CD14-positive monocyte (primary cell): ENCODE results near the gene IMPA2. TPM values are rescaled to one million over a fixed set of nuclear protein-coding genes. Genes with fewer than 3 reads are reported as not detected.

Experiments
- DNase-seq, 3 donors: peaks; one replicate each; pipeline ENCODE4 v3.0.0-alpha.2; 2011 to 2022
- H2AFZ ChIP-seq: 2 replicates; pipeline ENCODE4 v1.6.0; 2012; ENCODE audit warnings: mild to moderate bottlenecking, low read depth, low read length, inconsistent platforms; ENCODE audit not compliant: insufficient read depth, poor library complexity, severe bottlenecking
- H3K27ac ChIP-seq, 2 donors: 1 replicate in 1 of 2; 2 replicates in 1 of 2; pipeline ENCODE4 v1.5.1; 2012 to 2013; ENCODE audit warnings: low read length in 2 of 2, control low read depth in 1 of 2, inconsistent platforms in 1 of 2, low read depth in 1 of 2, mild to moderate bottlenecking in 1 of 2
- H3K27me3 ChIP-seq, 2 donors: one replicate each; pipeline versions ENCODE4 v1.6.0 to v1.6.1; 2011 to 2013; ENCODE audit warnings: low read length in 2 of 2; ENCODE audit not compliant: control insufficient read depth in 2 of 2, insufficient read depth in 2 of 2
- H3K36me3 ChIP-seq, 2 donors: replicated peaks in 1 of 2; 1 replicate in 1 of 2; 2 replicates in 1 of 2; pipeline versions ENCODE4 v1.5.1 to v1.6.1; 2012 to 2013; ENCODE audit warnings: low read length in 2 of 2, control low read depth in 1 of 2, inconsistent platforms in 1 of 2, mild to moderate bottlenecking in 1 of 2; ENCODE audit not compliant: insufficient read depth in 2 of 2, control insufficient read depth in 1 of 2
- H3K4me1 ChIP-seq, 2 donors: 1 replicate in 1 of 2; 2 replicates in 1 of 2; pipeline versions ENCODE4 v1.5.1 to v1.6.1; 2012 to 2013; ENCODE audit warnings: low read length in 2 of 2, control low read depth in 1 of 2, inconsistent platforms in 1 of 2, mild to moderate bottlenecking in 1 of 2, moderate library complexity in 1 of 2; ENCODE audit not compliant: insufficient read depth in 2 of 2, control insufficient read depth in 1 of 2
- H3K4me2 ChIP-seq: replicated peaks from 2 replicates; pipeline ENCODE3; 2012; ENCODE audit warnings: low read length, moderate library complexity, mild to moderate bottlenecking; ENCODE audit not compliant: poor library complexity, severe bottlenecking; ENCODE audit errors: extremely low read depth
- H3K4me3 ChIP-seq, 3 experiments: fragments of 200-600 bp in 1 of 3; sonication (generic) in 1 of 3; replicated peaks in 1 of 3; 1 replicate in 2 of 3; 2 replicates in 1 of 3; pipeline ENCODE4 v1.5.1; 2011 to 2013; ENCODE audit warnings: low read length in 3 of 3, mild to moderate bottlenecking in 3 of 3, control low read depth in 2 of 3, low read depth in 2 of 3, inconsistent platforms in 1 of 3, moderate library complexity in 1 of 3
- H3K79me2 ChIP-seq: 2 replicates; pipeline ENCODE4 v1.6.0; 2012; ENCODE audit warnings: mild to moderate bottlenecking, control low read depth, inconsistent platforms, low read length, moderate library complexity; ENCODE audit not compliant: insufficient read depth
- H3K9ac ChIP-seq: 2 replicates; pipeline ENCODE4 v1.6.0; 2017; ENCODE audit warnings: low read length, mild to moderate bottlenecking; ENCODE audit not compliant: insufficient read depth, poor library complexity, severe bottlenecking
- H3K9me3 ChIP-seq, 2 donors: replicated peaks in 1 of 2; 1 replicate in 1 of 2; 2 replicates in 1 of 2; pipeline versions ENCODE4 v1.5.1 to v1.6.1; 2012 to 2013; ENCODE audit warnings: low read length in 2 of 2, control low read depth in 1 of 2; ENCODE audit not compliant: control insufficient read depth in 1 of 2, insufficient read depth in 1 of 2
- H4K20me1 ChIP-seq: 2 replicates; pipeline ENCODE4 v1.6.0; 2012; ENCODE audit warnings: mild to moderate bottlenecking, low read length, control low read depth, moderate library complexity; ENCODE audit not compliant: insufficient read depth
- H3K27ac Mint-ChIP-seq, 7 donors: one replicate each; pipeline ENCODE4 v1.8.0; 2020; ENCODE audit warnings: mild to moderate bottlenecking in 7 of 7, mixed read lengths in 7 of 7, moderate library complexity in 6 of 7, inconsistent platforms in 2 of 7
- H3K27me3 Mint-ChIP-seq, 3 donors: one replicate each; pipeline ENCODE4 v1.8.0; 2021 to 2022; ENCODE audit warnings: low read depth in 3 of 3, mild to moderate bottlenecking in 3 of 3, mixed read lengths in 3 of 3, moderate library complexity in 3 of 3, inconsistent platforms in 1 of 3
- H3K36me3 Mint-ChIP-seq, 2 donors: one replicate each; pipeline ENCODE4 v1.8.0; 2020; ENCODE audit warnings: mixed read lengths in 2 of 2, inconsistent platforms in 1 of 2, mild to moderate bottlenecking in 1 of 2
- H3K4me1 Mint-ChIP-seq: one replicate; pipeline ENCODE4 v1.8.0; 2020; ENCODE audit warnings: mild to moderate bottlenecking, mixed read lengths
- H3K4me3 Mint-ChIP-seq, 2 donors: one replicate each; pipeline ENCODE4 v1.8.0; 2020; ENCODE audit warnings: mild to moderate bottlenecking in 2 of 2, mixed read lengths in 2 of 2, moderate library complexity in 1 of 2
- H3K9me3 Mint-ChIP-seq, 7 donors: one replicate each; pipeline ENCODE4 v1.8.0; 2020 to 2022; ENCODE audit warnings: mixed read lengths in 7 of 7, mild to moderate bottlenecking in 6 of 7, moderate library complexity in 6 of 7, inconsistent platforms in 2 of 7
- WGBS: methylation state at CpG from one replicate; pipeline ENCODE4 v1.1.5; 2013; ENCODE audit warnings: missing lambda C conversion rate; ENCODE audit not compliant: insufficient coverage; 5-methylcytosine and 5-hydroxymethylcytosine counted together
- intact Hi-C, 2 donors: fragments of 100-400 bp; cut with micrococcal nuclease; formaldehyde crosslinking; loops; one replicate each; pipeline versions ENCODE4 v1.15.0 to v1.15.1; 2023
- polyA plus RNA-seq, 3 donors: library from polyadenylated mRNA; depleted of rRNA in 1 of 3; unstranded in 2 of 3; stranded (reverse) in 1 of 3; fragments of 300-500 nt in 2 of 3; fragments of >200 nt in 1 of 3; fragmentation: Illumina TruSeq in 2 of 3; gene quantifications; 1 replicate in 2 of 3; 2 replicates in 1 of 3; pipeline ENCODE4 v1.2.3, GENCODE V29; 2012 to 2021
- TF ChIP-seq, protein P1 (sequence below): fragments of 200-600 bp; IDR thresholded peaks from one replicate; pipeline ENCODE4 v1.8.0; 2022; ENCODE audit warnings: antibody characterized with exemption, mild to moderate bottlenecking

The IMPA2 gene
- polyA plus RNA-seq, 3 donors, result 97.4 to 186 (median 145) TPM

DNA sequence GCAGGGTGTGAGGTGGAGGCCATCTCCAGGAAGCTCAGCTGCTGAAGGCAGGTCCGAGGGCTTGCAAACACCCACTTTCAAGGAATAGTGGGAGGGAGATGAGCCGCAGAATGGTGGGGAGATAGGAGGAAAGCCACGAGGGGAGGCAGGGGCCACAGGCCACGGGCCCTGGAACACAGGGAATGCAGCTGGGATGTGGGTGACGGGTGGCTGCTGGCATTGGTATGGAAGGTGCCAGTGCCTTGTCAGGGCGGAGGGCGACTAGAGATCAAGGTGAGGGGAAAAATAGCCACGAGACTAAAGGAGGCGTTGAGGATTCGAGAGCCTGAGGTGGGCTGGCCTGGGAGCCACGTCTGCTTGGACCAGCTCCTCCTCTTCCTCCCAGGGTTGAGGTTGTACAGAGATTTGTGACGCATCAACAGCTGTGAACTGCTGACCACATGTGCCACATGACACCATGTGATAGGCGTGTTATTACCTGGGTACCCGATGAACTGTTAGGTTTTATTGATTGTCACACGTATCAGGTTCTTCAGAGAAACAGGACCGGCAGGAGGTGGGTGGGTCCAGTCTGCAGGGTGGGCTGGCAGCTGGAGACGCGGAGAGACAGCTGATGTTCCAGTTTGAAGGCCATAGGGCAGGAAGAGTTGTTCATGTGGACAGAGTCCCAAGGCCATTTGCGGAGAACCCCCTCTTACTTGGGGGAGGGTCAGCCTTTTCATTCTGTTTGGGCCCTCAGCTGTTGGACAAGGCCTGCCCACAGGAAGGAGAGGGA lies 9.9 kb downstream of the IMPA2 start:
- H3K27ac Mint-ChIP-seq, result peak overlapping the region in 4 of 7 donors; percentile 40 to 81 (median 64)

DNA sequence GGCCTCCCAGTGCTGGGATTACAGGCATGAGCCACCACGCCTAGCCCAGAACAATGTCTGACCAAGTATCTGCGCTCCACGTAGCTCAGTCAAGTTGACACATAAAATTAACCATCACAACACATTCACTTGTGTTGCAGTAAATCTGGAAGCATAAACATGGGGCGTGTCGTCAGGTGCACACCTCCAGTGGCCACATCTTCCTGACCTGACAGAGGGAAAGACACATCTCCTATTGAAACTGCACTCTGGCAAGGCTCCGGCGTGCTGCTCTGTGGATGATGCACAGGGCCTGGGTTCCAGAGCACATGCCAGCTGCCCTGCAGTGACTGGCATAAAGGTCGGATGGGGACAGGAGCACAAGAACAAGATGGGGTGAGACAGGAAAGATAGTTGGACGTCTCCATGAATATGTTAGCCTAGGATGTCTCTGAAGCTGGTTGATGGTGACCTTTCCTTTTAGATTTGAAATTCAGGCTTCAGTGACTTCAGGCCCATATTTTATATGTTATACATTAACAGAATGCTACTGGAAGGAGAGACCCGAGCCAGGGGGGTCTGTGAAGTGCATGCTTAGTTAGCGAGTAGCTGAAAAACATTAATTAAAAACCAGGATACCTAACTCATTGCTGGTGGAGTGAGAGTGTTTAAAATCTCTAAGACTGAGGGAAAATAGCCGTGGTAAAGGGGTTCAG lies 10.9 kb downstream of the IMPA2 start:
- Histone ChIP-seq H3K9ac (no peak overlapping the region), H4K20me1 (peaks cover 60% of the 10 kb centered on the region), H3K79me2 (peaks cover 92% of the 10 kb centered on the region), H2AFZ (no peak overlapping the region), H3K27me3 (no peaks in the 10 kb centered on the region), H3K27ac (peak overlapping the region in 1 of 2 donors; percentile 63), H3K9me3 (no peaks in the 10 kb centered on the region), H3K4me1 (peaks cover 47 to 70% of the 10 kb centered on the region in 2 donors), H3K4me2 (no peak overlapping the region), H3K36me3 (peaks cover 6 to 10% of the 10 kb centered on the region in 2 donors), H3K4me3 (no peak overlapping the region)
- Mint-ChIP-seq H3K36me3 (peaks cover 22 to 49% of the 10 kb centered on the region in 2 donors), H3K27ac (peak overlapping the region in 3 of 7 donors; percentile 0 to 77 (median 25)), H3K4me3 (no peak overlapping the region), H3K27me3 (peaks cover 0 to 2% (median 0%) of the 10 kb centered on the region in 3 donors), H3K9me3 (peaks cover 0 to 2% (median 0%) of the 10 kb centered on the region in 7 donors), H3K4me1 (peaks cover 67% of the 10 kb centered on the region)
- 84% methylated on average over 8 of the region's 12 CpGs for WGBS
- TF ChIP-seq, protein P1, sequence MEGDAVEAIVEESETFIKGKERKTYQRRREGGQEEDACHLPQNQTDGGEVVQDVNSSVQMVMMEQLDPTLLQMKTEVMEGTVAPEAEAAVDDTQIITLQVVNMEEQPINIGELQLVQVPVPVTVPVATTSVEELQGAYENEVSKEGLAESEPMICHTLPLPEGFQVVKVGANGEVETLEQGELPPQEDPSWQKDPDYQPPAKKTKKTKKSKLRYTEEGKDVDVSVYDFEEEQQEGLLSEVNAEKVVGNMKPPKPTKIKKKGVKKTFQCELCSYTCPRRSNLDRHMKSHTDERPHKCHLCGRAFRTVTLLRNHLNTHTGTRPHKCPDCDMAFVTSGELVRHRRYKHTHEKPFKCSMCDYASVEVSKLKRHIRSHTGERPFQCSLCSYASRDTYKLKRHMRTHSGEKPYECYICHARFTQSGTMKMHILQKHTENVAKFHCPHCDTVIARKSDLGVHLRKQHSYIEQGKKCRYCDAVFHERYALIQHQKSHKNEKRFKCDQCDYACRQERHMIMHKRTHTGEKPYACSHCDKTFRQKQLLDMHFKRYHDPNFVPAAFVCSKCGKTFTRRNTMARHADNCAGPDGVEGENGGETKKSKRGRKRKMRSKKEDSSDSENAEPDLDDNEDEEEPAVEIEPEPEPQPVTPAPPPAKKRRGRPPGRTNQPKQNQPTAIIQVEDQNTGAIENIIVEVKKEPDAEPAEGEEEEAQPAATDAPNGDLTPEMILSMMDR, result no peak
- no peak for DNase-seq
- intact Hi-C loops, result loop anchor here in 1 of 2 donors (2.0 kb wide), 1 partner anchor 53 kb away; no protein-coding TSS in a partner anchor

More for the DNA sequence above, 9.9 kb downstream of the IMPA2 start:
- peaks cover 6 to 10% of the 10 kb centered on the region in 2 donors for H3K36me3 ChIP-seq
- H3K4me1 Mint-ChIP-seq, result peaks cover 70% of the 10 kb centered on the region
- 80% methylated on average over 16 of the region's 19 CpGs for WGBS
- H3K36me3 Mint-ChIP-seq, result peaks cover 22 to 49% of the 10 kb centered on the region in 2 donors
- no peak overlapping the region for H3K4me3 Mint-ChIP-seq
- no peaks in the 10 kb centered on the region for H3K9me3 ChIP-seq
- no peak overlapping the region for H3K4me2 ChIP-seq
- H3K4me1 ChIP-seq, result peaks cover 51 to 74% of the 10 kb centered on the region in 2 donors
- H4K20me1 ChIP-seq, result peaks cover 53% of the 10 kb centered on the region
- no peak for DNase-seq
- intact Hi-C loops, result no loop called here
- TF ChIP-seq, protein P1, result no peak
- H3K9me3 Mint-ChIP-seq, result peaks cover 0 to 2% (median 0%) of the 10 kb centered on the region in 7 donors
- no peaks in the 10 kb centered on the region for H3K27me3 Mint-ChIP-seq
- H3K27me3 ChIP-seq, result no peaks in the 10 kb centered on the region
- H3K4me3 ChIP-seq, result no peak overlapping the region
- peak overlapping the region in 1 of 2 donors; percentile 52 for H3K27ac ChIP-seq
- no peak overlapping the region for H3K9ac ChIP-seq
- no peak overlapping the region for H2AFZ ChIP-seq
- H3K79me2 ChIP-seq, result peaks cover 92% of the 10 kb centered on the region
